ENCODE measurements around the gene UBE2F.

Gene UBE2F

GRCh38 chr2:238082827-238083226 is 116.0 kb downstream of the UBE2F start:
- H3K9ac ChIP-seq (ENCODE audit: low read depth in 1 of 2, low read length in 2 of 2) = no peak overlapping the region
- no peaks in the 10 kb centered on the region for H3K9me3 ChIP-seq (ENCODE audit: control insufficient read depth in 2 of 2, low read length in 2 of 2)
- H3K4me1 ChIP-seq (ENCODE audit: control insufficient read depth in 2 of 2, insufficient read depth in 2 of 2, low read length in 2 of 2) = no peaks in the 10 kb centered on the region
- no peak overlapping the region for H3K27ac ChIP-seq (ENCODE audit: low read depth in 2 of 2, low read length in 2 of 2)
- peaks cover 25 to 26% of the 10 kb centered on the region in 2 donors for H3K36me3 ChIP-seq (ENCODE audit: control insufficient read depth in 2 of 2, insufficient read depth in 2 of 2, low read length in 2 of 2)
- H3K27me3 ChIP-seq (ENCODE audit: control insufficient read depth in 2 of 2, insufficient read depth in 2 of 2, low read length in 2 of 2) = no peaks in the 10 kb centered on the region
- no peak overlapping the region for H3K4me3 ChIP-seq (ENCODE audit: low read length in 2 of 2)

- H3K9ac ChIP-seq (ENCODE audit: low read depth in 1 of 2, low read length in 2 of 2) = no peak overlapping the region
- no peaks in the 10 kb centered on the region for H3K4me1 ChIP-seq (ENCODE audit: control insufficient read depth in 2 of 2, insufficient read depth in 2 of 2, low read length in 2 of 2)
- H3K4me3 ChIP-seq (ENCODE audit: low read length in 2 of 2) = no peak overlapping the region
- no peaks in the 10 kb centered on the region for H3K9me3 ChIP-seq (ENCODE audit: control insufficient read depth in 2 of 2, low read length in 2 of 2)
- peaks cover 25 to 26% of the 10 kb centered on the region in 2 donors for H3K36me3 ChIP-seq (ENCODE audit: control insufficient read depth in 2 of 2, insufficient read depth in 2 of 2, low read length in 2 of 2)
- H3K27ac ChIP-seq (ENCODE audit: low read depth in 2 of 2, low read length in 2 of 2) = no peak overlapping the region
- H3K27me3 ChIP-seq (ENCODE audit: control insufficient read depth in 2 of 2, insufficient read depth in 2 of 2, low read length in 2 of 2) = no peaks in the 10 kb centered on the region
These were observed 117.1 kb downstream of the UBE2F start for GRCh38 chr2:238083919-238084318.

DNA sequence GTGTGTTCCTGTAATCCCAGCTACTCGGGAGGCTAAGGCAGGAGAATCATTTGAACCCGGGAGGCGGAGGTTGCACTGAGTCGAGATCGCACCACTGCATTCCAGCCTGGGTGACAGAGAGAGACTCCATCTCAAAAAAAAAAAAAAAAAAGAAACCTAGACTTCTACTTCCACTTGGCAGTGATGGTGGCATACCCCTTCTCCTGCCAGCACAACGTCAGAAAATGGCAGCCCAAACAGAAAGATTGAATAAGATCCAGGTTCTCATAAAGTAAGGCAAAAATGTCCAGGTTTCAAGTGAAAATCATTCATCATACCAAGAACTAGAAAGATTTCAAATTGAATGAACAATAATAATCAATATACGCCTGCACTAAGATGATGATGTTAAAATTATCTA is 117.9 kb downstream of the UBE2F start:
- no peaks in the 10 kb centered on the region for H3K4me1 ChIP-seq (ENCODE audit: control insufficient read depth in 2 of 2, insufficient read depth in 2 of 2, low read length in 2 of 2)
- H3K27ac ChIP-seq (ENCODE audit: low read depth in 2 of 2, low read length in 2 of 2) = no peak overlapping the region
- H3K36me3 ChIP-seq (ENCODE audit: control insufficient read depth in 2 of 2, insufficient read depth in 2 of 2, low read length in 2 of 2) = peaks cover 25 to 26% of the 10 kb centered on the region in 2 donors
- no peaks in the 10 kb centered on the region for H3K27me3 ChIP-seq (ENCODE audit: control insufficient read depth in 2 of 2, insufficient read depth in 2 of 2, low read length in 2 of 2)
- H3K9ac ChIP-seq (ENCODE audit: low read depth in 1 of 2, low read length in 2 of 2) = no peak overlapping the region
- no peak overlapping the region for H3K4me3 ChIP-seq (ENCODE audit: low read length in 2 of 2)
- H3K9me3 ChIP-seq (ENCODE audit: control insufficient read depth in 2 of 2, low read length in 2 of 2) = no peaks in the 10 kb centered on the region

DNA sequence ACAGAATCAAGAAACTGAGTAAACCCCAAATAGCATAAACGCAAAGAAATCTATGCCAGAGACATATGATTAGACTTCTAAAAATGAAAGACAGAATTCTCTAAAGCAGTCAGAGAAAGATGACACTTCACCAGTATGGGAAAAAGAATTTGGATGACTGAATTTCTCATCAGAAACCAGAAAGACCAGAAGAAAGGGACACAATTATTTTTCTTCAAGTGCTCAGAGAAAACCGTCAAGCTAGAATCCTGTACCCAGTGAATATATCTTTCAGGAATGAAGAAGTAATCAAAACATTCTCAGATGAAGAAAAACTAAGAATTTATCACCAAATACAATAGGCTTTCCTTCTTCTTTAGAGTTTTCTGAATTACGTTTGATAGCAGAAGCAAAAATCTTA is 119.1 kb downstream of the UBE2F start:
- H3K9ac ChIP-seq (ENCODE audit: low read depth in 1 of 2, low read length in 2 of 2) = no peak overlapping the region
- peaks cover 25 to 26% of the 10 kb centered on the region in 2 donors for H3K36me3 ChIP-seq (ENCODE audit: control insufficient read depth in 2 of 2, insufficient read depth in 2 of 2, low read length in 2 of 2)
- no peaks in the 10 kb centered on the region for H3K4me1 ChIP-seq (ENCODE audit: control insufficient read depth in 2 of 2, insufficient read depth in 2 of 2, low read length in 2 of 2)
- H3K27me3 ChIP-seq (ENCODE audit: control insufficient read depth in 2 of 2, insufficient read depth in 2 of 2, low read length in 2 of 2) = no peaks in the 10 kb centered on the region
- H3K4me3 ChIP-seq (ENCODE audit: low read length in 2 of 2) = no peak overlapping the region
- H3K27ac ChIP-seq (ENCODE audit: low read depth in 2 of 2, low read length in 2 of 2) = no peak overlapping the region
- no peaks in the 10 kb centered on the region for H3K9me3 ChIP-seq (ENCODE audit: control insufficient read depth in 2 of 2, low read length in 2 of 2)

DNA sequence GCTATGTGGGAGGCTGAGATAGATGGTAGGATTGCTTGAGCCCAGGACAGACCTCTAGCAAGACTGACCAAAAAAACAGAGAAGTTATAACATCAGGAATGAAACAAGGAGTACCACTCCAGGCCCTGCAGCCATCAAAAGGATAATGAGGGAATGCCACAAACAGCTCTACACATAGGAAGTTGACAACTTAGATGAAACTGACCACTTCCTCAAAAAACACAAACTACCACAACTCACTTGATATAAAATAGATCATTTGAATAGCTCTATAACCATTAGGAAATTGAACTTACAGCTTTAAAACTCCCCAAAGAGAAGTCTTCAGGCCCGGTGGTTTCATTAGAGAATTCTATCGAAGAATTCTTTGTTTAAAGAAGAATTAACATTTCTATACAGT is 120.4 kb downstream of the UBE2F start:
- no peaks in the 10 kb centered on the region for H3K4me1 ChIP-seq (ENCODE audit: control insufficient read depth in 2 of 2, insufficient read depth in 2 of 2, low read length in 2 of 2)
- H3K27ac ChIP-seq (ENCODE audit: low read depth in 2 of 2, low read length in 2 of 2) = no peak overlapping the region
- H3K36me3 ChIP-seq (ENCODE audit: control insufficient read depth in 2 of 2, insufficient read depth in 2 of 2, low read length in 2 of 2) = peaks cover 14 to 16% of the 10 kb centered on the region in 2 donors
- H3K9ac ChIP-seq (ENCODE audit: low read depth in 1 of 2, low read length in 2 of 2) = no peak overlapping the region
- H3K4me3 ChIP-seq (ENCODE audit: low read length in 2 of 2) = no peak overlapping the region
- no peaks in the 10 kb centered on the region for H3K9me3 ChIP-seq (ENCODE audit: control insufficient read depth in 2 of 2, low read length in 2 of 2)
- H3K27me3 ChIP-seq (ENCODE audit: control insufficient read depth in 2 of 2, insufficient read depth in 2 of 2, low read length in 2 of 2) = no peaks in the 10 kb centered on the region

DNA sequence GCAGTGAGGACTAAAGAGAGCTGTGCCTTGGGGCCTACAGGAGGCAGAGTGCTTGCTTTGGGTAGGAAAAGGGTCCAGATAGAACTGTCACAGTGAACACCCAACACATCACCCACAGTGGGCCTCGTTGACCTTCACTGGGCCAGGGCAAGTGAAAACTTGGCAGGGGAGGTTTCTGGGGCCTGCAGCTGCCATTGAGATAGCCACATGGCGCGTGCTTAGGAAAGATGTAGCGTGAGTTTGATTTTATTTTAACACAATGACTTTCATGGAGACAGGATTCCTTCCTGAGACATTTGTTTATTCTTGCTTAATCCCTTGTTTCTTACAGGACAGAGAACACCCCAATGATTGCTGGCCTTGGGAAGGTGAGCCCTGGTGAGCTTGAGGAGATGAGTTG is 124.1 kb downstream of the UBE2F start:
- Histone ChIP-seq H3K36me3 (ENCODE audit: control insufficient read depth in 2 of 2, insufficient read depth in 2 of 2, low read length in 2 of 2) (peaks cover 0 to 2% of the 10 kb centered on the region in 2 donors), H3K9me3 (ENCODE audit: control insufficient read depth in 2 of 2, low read length in 2 of 2) (no peaks in the 10 kb centered on the region), H3K4me3 (ENCODE audit: low read length in 2 of 2) (no peak overlapping the region), H3K27me3 (ENCODE audit: control insufficient read depth in 2 of 2, insufficient read depth in 2 of 2, low read length in 2 of 2) (no peaks in the 10 kb centered on the region), H3K9ac (ENCODE audit: low read depth in 1 of 2, low read length in 2 of 2) (no peak overlapping the region), H3K27ac (ENCODE audit: low read depth in 2 of 2, low read length in 2 of 2) (no peak overlapping the region), H3K4me1 (ENCODE audit: control insufficient read depth in 2 of 2, insufficient read depth in 2 of 2, low read length in 2 of 2) (no peaks in the 10 kb centered on the region)

GRCh38 chr2:238091436-238092060 is 124.7 kb downstream of the UBE2F start:
- no peak overlapping the region for H3K9ac ChIP-seq (ENCODE audit: low read depth in 1 of 2, low read length in 2 of 2)
- H3K27me3 ChIP-seq (ENCODE audit: control insufficient read depth in 2 of 2, insufficient read depth in 2 of 2, low read length in 2 of 2) = no peaks in the 10 kb centered on the region
- no peak overlapping the region for H3K27ac ChIP-seq (ENCODE audit: low read depth in 2 of 2, low read length in 2 of 2)
- H3K9me3 ChIP-seq (ENCODE audit: control insufficient read depth in 2 of 2, low read length in 2 of 2) = no peaks in the 10 kb centered on the region
- no peaks in the 10 kb centered on the region for H3K4me1 ChIP-seq (ENCODE audit: control insufficient read depth in 2 of 2, insufficient read depth in 2 of 2, low read length in 2 of 2)
- H3K36me3 ChIP-seq (ENCODE audit: control insufficient read depth in 2 of 2, insufficient read depth in 2 of 2, low read length in 2 of 2) = peaks cover 0 to 2% of the 10 kb centered on the region in 2 donors
- H3K4me3 ChIP-seq (ENCODE audit: low read length in 2 of 2) = no peak overlapping the region
